ENCODE measurements around the gene NBEAL2.

The NBEAL2 gene

GRCh38 chr3:46946416-46946815 lies 33.0 kb upstream of the NBEAL2 start:
- Histone ChIP-seq H3K9ac (ENCODE audit: low read length in 2 of 2) (no peak overlapping the region), H3K4me3 (ENCODE audit: low read length in 2 of 2) (no peak overlapping the region), H3K36me3 (ENCODE audit: control insufficient read depth in 2 of 2, insufficient read depth in 2 of 2, low read length in 2 of 2) (peaks cover 6 to 11% of the 10 kb centered on the region in 2 donors), H3K4me1 (ENCODE audit: control insufficient read depth, insufficient read depth, low read length) (peaks cover 49% of the 10 kb centered on the region), H3K27me3 (ENCODE audit: control insufficient read depth in 1 of 2, insufficient read depth in 2 of 2, low read length in 2 of 2) (no peaks in the 10 kb centered on the region), H3K27ac (ENCODE audit: low read length) (no peak overlapping the region), H3K9me3 (ENCODE audit: control insufficient read depth in 2 of 2, low read length in 2 of 2) (no peaks in the 10 kb centered on the region)

DNA sequence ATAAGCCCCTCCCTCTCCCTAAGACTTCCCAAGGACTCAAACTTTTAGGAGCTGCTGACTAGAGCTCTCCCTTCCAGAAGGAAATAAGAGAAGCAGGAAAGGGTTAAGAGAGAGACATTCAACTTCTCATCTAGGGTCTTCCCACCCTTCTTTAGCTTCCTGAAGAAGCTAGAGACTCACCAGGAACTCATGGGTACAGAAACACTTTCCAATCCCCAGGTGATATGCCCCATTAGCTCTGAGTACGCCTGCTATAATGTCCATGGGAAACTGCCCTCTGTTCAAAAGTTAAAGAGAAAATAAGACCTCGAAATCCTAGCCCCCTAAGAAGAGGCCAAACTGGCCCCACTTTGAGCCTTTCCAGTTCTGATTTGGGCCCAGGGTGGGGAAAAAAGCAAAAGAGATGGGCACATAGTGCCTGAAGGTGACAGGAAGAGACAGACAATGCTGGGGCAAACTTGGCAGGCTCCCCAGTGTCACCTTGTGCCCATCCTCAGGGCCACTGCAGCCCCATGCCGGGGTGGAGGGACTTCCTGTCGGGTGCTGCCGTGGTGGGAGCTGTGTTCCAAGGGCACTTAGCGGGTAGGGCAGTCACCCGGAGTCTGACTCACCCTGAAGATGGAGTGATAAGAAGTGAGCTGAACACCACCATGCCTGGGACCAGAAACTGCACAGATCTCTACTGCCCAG lies 32.5 kb upstream of the NBEAL2 start:
- Histone ChIP-seq H3K9ac (ENCODE audit: low read length in 2 of 2) (no peak overlapping the region), H3K9me3 (ENCODE audit: control insufficient read depth in 2 of 2, low read length in 2 of 2) (no peaks in the 10 kb centered on the region), H3K4me1 (ENCODE audit: control insufficient read depth, insufficient read depth, low read length) (peaks cover 52% of the 10 kb centered on the region), H3K27me3 (ENCODE audit: control insufficient read depth in 1 of 2, insufficient read depth in 2 of 2, low read length in 2 of 2) (no peaks in the 10 kb centered on the region), H3K4me3 (ENCODE audit: low read length in 2 of 2) (no peak overlapping the region), H3K27ac (ENCODE audit: low read length) (no peak overlapping the region), H3K36me3 (ENCODE audit: control insufficient read depth in 2 of 2, insufficient read depth in 2 of 2, low read length in 2 of 2) (peaks cover 6 to 11% of the 10 kb centered on the region in 2 donors)

- H3K9ac ChIP-seq (ENCODE audit: low read length in 2 of 2) = no peak overlapping the region
- H3K4me3 ChIP-seq (ENCODE audit: low read length in 2 of 2) = no peak overlapping the region
- peaks cover 52% of the 10 kb centered on the region for H3K4me1 ChIP-seq (ENCODE audit: control insufficient read depth, insufficient read depth, low read length)
- no peak overlapping the region for H3K27ac ChIP-seq (ENCODE audit: low read length)
- peaks cover 6 to 11% of the 10 kb centered on the region in 2 donors for H3K36me3 ChIP-seq (ENCODE audit: control insufficient read depth in 2 of 2, insufficient read depth in 2 of 2, low read length in 2 of 2)
- no peaks in the 10 kb centered on the region for H3K27me3 ChIP-seq (ENCODE audit: control insufficient read depth in 1 of 2, insufficient read depth in 2 of 2, low read length in 2 of 2)
- no peaks in the 10 kb centered on the region for H3K9me3 ChIP-seq (ENCODE audit: control insufficient read depth in 2 of 2, low read length in 2 of 2)
These were observed 31.9 kb upstream of the NBEAL2 start for GRCh38 chr3:46947546-46947901.

DNA sequence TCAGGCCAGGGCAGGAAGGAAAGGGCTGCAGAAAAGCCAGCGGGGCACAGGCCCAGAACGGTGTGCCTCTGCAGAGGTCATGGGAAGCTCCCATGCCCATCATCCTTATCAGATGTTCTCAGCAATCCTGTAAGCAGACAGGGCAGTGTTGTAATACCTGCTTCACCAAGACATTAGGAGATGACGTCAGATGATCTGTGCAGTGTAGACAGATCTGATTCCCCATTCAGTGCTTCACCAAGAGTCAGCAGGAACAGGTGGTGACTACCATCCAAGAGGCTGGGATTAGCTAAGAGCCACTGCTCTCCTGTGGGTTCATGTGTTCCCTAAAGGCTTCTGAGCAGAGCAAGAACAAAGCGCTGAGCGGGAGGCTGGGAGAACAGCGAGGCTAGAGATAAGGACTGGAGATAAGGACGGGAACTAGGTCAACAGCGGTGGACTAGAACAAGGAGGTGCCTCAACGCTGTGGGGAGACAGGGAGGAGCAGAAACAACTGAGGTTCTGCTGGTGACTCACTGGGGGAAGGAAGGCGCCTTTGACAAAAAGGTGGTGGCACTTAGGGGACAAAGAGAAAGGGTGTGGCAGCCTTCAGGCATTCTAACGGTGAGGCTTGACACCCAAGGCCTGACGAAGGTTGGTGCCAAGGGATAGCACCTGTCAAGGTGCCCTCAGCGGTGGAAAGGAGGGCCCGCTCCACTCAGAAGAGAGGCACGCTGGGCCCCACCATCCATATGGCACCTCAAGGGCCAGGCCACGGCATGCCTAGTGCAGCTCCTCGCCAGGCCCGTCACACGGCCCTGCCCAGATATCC lies 31.3 kb upstream of the NBEAL2 start:
- Histone ChIP-seq H3K27me3 (ENCODE audit: control insufficient read depth in 1 of 2, insufficient read depth in 2 of 2, low read length in 2 of 2) (no peaks in the 10 kb centered on the region), H3K4me1 (ENCODE audit: control insufficient read depth, insufficient read depth, low read length) (peaks cover 49% of the 10 kb centered on the region), H3K27ac (ENCODE audit: low read length) (no peak overlapping the region), H3K36me3 (ENCODE audit: control insufficient read depth in 2 of 2, insufficient read depth in 2 of 2, low read length in 2 of 2) (peaks cover 6 to 11% of the 10 kb centered on the region in 2 donors), H3K9ac (ENCODE audit: low read length in 2 of 2) (no peak overlapping the region), H3K9me3 (ENCODE audit: control insufficient read depth in 2 of 2, low read length in 2 of 2) (no peaks in the 10 kb centered on the region), H3K4me3 (ENCODE audit: low read length in 2 of 2) (no peak overlapping the region)

DNA sequence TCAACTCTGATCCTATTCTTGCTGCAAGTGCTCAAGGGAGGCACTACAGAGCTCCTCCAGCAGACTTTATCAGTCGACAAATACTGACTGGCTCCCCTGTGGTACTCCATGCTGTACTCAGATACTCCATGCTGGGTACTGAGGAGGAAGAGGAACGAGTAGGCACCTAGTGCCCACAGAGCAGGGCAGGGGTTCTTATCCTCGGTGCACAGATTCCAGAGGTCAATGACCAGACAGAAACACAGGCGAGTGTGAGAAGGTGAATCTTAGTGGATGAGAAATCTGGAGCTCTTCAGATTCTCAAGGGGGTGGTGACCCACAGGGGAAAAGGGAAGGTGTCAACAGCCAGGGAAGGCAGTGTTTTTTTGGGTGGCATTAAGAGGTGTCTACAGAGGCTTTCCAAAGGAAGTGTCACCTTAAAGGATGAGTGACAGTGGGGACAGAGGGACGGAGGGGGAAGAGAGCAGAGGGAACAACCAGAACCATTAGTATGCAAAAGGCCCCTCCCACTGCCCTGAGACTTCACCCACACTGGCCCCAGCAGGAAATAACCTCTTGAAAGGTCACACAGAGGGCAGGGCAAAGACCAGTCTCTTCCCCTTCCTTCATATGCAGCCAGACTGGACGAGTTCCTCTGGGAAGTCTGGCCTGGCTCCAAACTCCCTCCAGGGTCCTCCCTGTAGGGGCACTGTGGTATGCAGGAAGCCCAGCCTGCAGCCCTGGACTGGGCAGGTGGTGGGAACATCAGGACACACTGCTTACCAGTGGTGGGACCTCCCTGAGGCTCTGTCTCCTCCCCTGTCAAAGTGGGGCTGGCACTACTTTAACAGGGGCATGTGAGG lies 30.4 kb upstream of the NBEAL2 start:
- Histone ChIP-seq H3K36me3 (ENCODE audit: control insufficient read depth in 2 of 2, insufficient read depth in 2 of 2, low read length in 2 of 2) (peaks cover 6 to 11% of the 10 kb centered on the region in 2 donors), H3K4me1 (ENCODE audit: control insufficient read depth, insufficient read depth, low read length) (peaks cover 49% of the 10 kb centered on the region), H3K27me3 (ENCODE audit: control insufficient read depth in 1 of 2, insufficient read depth in 2 of 2, low read length in 2 of 2) (no peaks in the 10 kb centered on the region), H3K9me3 (ENCODE audit: control insufficient read depth in 2 of 2, low read length in 2 of 2) (no peaks in the 10 kb centered on the region), H3K27ac (ENCODE audit: low read length) (no peak overlapping the region), H3K4me3 (ENCODE audit: low read length in 2 of 2) (no peak overlapping the region), H3K9ac (ENCODE audit: low read length in 2 of 2) (no peak overlapping the region)

- Histone ChIP-seq H3K27me3 (ENCODE audit: control insufficient read depth in 1 of 2, insufficient read depth in 2 of 2, low read length in 2 of 2) (no peaks in the 10 kb centered on the region), H3K9me3 (ENCODE audit: control insufficient read depth in 2 of 2, low read length in 2 of 2) (no peaks in the 10 kb centered on the region), H3K27ac (ENCODE audit: low read length) (no peak overlapping the region), H3K4me1 (ENCODE audit: control insufficient read depth, insufficient read depth, low read length) (peaks cover 50% of the 10 kb centered on the region), H3K4me3 (ENCODE audit: low read length in 2 of 2) (no peak overlapping the region), H3K36me3 (ENCODE audit: control insufficient read depth in 2 of 2, insufficient read depth in 2 of 2, low read length in 2 of 2) (peaks cover 6 to 11% of the 10 kb centered on the region in 2 donors), H3K9ac (ENCODE audit: low read length in 2 of 2) (no peak overlapping the region)
These were observed 29.3 kb upstream of the NBEAL2 start for GRCh38 chr3:46950177-46950576.

- H3K27me3 ChIP-seq (ENCODE audit: control insufficient read depth in 1 of 2, insufficient read depth in 2 of 2, low read length in 2 of 2) = no peaks in the 10 kb centered on the region
- no peak overlapping the region for H3K27ac ChIP-seq (ENCODE audit: low read length)
- H3K4me3 ChIP-seq (ENCODE audit: low read length in 2 of 2) = no peak overlapping the region
- no peaks in the 10 kb centered on the region for H3K9me3 ChIP-seq (ENCODE audit: control insufficient read depth in 2 of 2, low read length in 2 of 2)
- peaks cover 6 to 10% of the 10 kb centered on the region in 2 donors for H3K36me3 ChIP-seq (ENCODE audit: control insufficient read depth in 2 of 2, insufficient read depth in 2 of 2, low read length in 2 of 2)
- H3K4me1 ChIP-seq (ENCODE audit: control insufficient read depth, insufficient read depth, low read length) = peaks cover 55% of the 10 kb centered on the region
- H3K9ac ChIP-seq (ENCODE audit: low read length in 2 of 2) = no peak overlapping the region
These were observed 28.7 kb upstream of the NBEAL2 start for GRCh38 chr3:46950650-46951241.

GRCh38 chr3:46952813-46953212 lies 26.7 kb upstream of the NBEAL2 start:
- H3K27me3 ChIP-seq (ENCODE audit: control insufficient read depth in 1 of 2, insufficient read depth in 2 of 2, low read length in 2 of 2) = no peaks in the 10 kb centered on the region
- peak overlapping the region in 1 of 2 donors; percentile 35 for H3K4me3 ChIP-seq (ENCODE audit: low read length in 2 of 2)
- peaks cover 52% of the 10 kb centered on the region for H3K4me1 ChIP-seq (ENCODE audit: control insufficient read depth, insufficient read depth, low read length)
- H3K9ac ChIP-seq (ENCODE audit: low read length in 2 of 2) = no peak overlapping the region
- H3K27ac ChIP-seq (ENCODE audit: low read length) = no peak overlapping the region
- H3K36me3 ChIP-seq (ENCODE audit: control insufficient read depth in 2 of 2, insufficient read depth in 2 of 2, low read length in 2 of 2) = peaks cover under 1 to 2% of the 10 kb centered on the region in 2 donors
- H3K9me3 ChIP-seq (ENCODE audit: control insufficient read depth in 2 of 2, low read length in 2 of 2) = no peaks in the 10 kb centered on the region

DNA sequence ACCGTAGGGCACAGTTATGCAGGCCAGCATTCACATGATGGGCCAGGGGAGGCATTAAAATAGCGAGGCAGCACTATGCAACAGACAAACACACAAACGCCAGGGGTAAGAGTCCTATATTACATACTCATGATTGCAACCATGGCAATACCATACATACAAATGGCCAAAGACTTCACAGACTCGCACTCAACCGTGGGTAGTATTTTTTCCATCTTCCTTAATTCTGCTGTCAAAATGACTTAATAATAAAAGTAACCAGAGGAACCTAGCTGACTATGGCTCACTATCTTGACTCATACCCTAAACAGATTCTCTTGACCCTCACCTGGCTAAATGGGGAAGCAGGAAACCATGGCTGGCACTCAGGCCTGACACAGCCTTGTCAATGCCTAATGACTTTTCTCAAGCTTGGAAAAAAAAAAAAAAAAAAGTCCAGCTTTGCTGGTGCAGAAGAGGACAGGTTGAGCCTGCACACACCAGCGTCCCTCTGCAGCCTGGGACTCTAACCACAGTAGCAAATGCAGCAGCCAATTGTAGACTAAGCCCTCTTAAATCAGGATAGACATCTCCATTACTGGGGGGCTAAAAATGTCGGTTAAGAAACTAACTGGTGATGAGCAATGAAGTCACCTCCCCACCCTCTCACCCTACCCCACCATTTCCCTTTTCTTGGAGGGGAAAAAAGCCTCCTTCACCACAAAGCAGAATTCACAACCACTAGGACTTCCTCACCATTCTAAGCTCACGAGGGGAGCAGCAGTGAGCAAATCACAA lies 26.0 kb upstream of the NBEAL2 start:
- Histone ChIP-seq H3K9ac (ENCODE audit: low read length in 2 of 2) (no peak overlapping the region), H3K9me3 (ENCODE audit: control insufficient read depth in 2 of 2, low read length in 2 of 2) (no peaks in the 10 kb centered on the region), H3K27ac (ENCODE audit: low read length) (no peak overlapping the region), H3K36me3 (ENCODE audit: control insufficient read depth in 2 of 2, insufficient read depth in 2 of 2, low read length in 2 of 2) (no peaks in the 10 kb centered on the region), H3K4me1 (ENCODE audit: control insufficient read depth, insufficient read depth, low read length) (peaks cover 46% of the 10 kb centered on the region), H3K4me3 (ENCODE audit: low read length in 2 of 2) (peak overlapping the region in 1 of 2 donors; percentile 35), H3K27me3 (ENCODE audit: control insufficient read depth in 1 of 2, insufficient read depth in 2 of 2, low read length in 2 of 2) (no peaks in the 10 kb centered on the region)

GRCh38 chr3:46954178-46954577 lies 25.3 kb upstream of the NBEAL2 start:
- Histone ChIP-seq H3K9me3 (ENCODE audit: control insufficient read depth in 2 of 2, low read length in 2 of 2) (no peaks in the 10 kb centered on the region), H3K4me1 (ENCODE audit: control insufficient read depth, insufficient read depth, low read length) (peaks cover 45% of the 10 kb centered on the region), H3K27me3 (ENCODE audit: control insufficient read depth in 1 of 2, insufficient read depth in 2 of 2, low read length in 2 of 2) (no peaks in the 10 kb centered on the region), H3K27ac (ENCODE audit: low read length) (no peak overlapping the region), H3K9ac (ENCODE audit: low read length in 2 of 2) (no peak overlapping the region), H3K36me3 (ENCODE audit: control insufficient read depth in 2 of 2, insufficient read depth in 2 of 2, low read length in 2 of 2) (peaks cover 0 to 2% of the 10 kb centered on the region in 2 donors), H3K4me3 (ENCODE audit: low read length in 2 of 2) (no peak overlapping the region)
